Osteoblast (primary cell): Measurements from ENCODE around the gene PDLIM5. TPM values are rescaled to one million over a fixed set of nuclear protein-coding genes. Genes with fewer than 3 reads are reported as not detected.

Experiments used
- DNase-seq: peaks from one replicate; pipeline ENCODE4 v3.0.0; 2011; ENCODE audit warnings: low spot score, mixed read lengths; ENCODE audit not compliant: insufficient read length; ENCODE audit errors: missing footprints
- H2AFZ ChIP-seq: 2 replicates; pipeline ENCODE4 v1.6.0; 2011; ENCODE audit warnings: mild to moderate bottlenecking, low read length
- H3K27ac ChIP-seq: 2 replicates; pipeline ENCODE4 v1.5.1; 2011; ENCODE audit warnings: mild to moderate bottlenecking, low read depth, low read length, moderate library complexity
- H3K27me3 ChIP-seq: 2 replicates; pipeline ENCODE4 v1.6.0; 2012; ENCODE audit warnings: mild to moderate bottlenecking, control low read depth, inconsistent platforms, low read length, moderate library complexity; ENCODE audit not compliant: insufficient read depth
- H3K36me3 ChIP-seq: 2 replicates; pipeline ENCODE4 v1.5.1; 2011; ENCODE audit warnings: mild to moderate bottlenecking, low read length, control low read depth, moderate library complexity; ENCODE audit not compliant: insufficient read depth
- H3K4me1 ChIP-seq: 2 replicates; pipeline ENCODE4 v1.5.1; 2011; ENCODE audit warnings: mild to moderate bottlenecking, low read length, control low read depth, moderate library complexity; ENCODE audit not compliant: insufficient read depth
- H3K4me2 ChIP-seq: 2 replicates; pipeline ENCODE4 v1.6.0; 2011; ENCODE audit warnings: mild to moderate bottlenecking, low read length; ENCODE audit not compliant: insufficient read depth
- H3K4me3 ChIP-seq: fragments of 200-600 bp; sonication (generic); 3 replicates; pipeline ENCODE4 v1.5.1; 2012; ENCODE audit warnings: mild to moderate bottlenecking, low read length, inconsistent platforms; ENCODE audit not compliant: insufficient read depth
- H3K79me2 ChIP-seq: 2 replicates; pipeline ENCODE4 v1.6.0; 2012; ENCODE audit warnings: mild to moderate bottlenecking, low read length, control low read depth, inconsistent platforms; ENCODE audit not compliant: insufficient read depth
- H3K9me3 ChIP-seq: 2 replicates; pipeline ENCODE4 v1.5.1; 2011; ENCODE audit warnings: low read depth, low read length, control low read depth
- H4K20me1 ChIP-seq: 2 replicates; pipeline ENCODE4 v1.6.0; 2012; ENCODE audit warnings: mild to moderate bottlenecking, low read length, control low read depth; ENCODE audit not compliant: insufficient read depth
- total RNA-seq: library from RNA; depleted of rRNA; stranded (reverse); fragments of >200 nt; gene quantifications from 2 replicates; pipeline ENCODE4 v1.2.3, GENCODE V29; 2012
- TF ChIP-seq, protein P1 (sequence below): IDR thresholded peaks from 2 replicates; pipeline ENCODE4 v1.5.1; 2011; ENCODE audit warnings: mild to moderate bottlenecking, low read depth, low read length, moderate library complexity; ENCODE audit errors: extremely low read depth

Gene PDLIM5
- total RNA-seq, 1 donor, result 312 TPM

DNA sequence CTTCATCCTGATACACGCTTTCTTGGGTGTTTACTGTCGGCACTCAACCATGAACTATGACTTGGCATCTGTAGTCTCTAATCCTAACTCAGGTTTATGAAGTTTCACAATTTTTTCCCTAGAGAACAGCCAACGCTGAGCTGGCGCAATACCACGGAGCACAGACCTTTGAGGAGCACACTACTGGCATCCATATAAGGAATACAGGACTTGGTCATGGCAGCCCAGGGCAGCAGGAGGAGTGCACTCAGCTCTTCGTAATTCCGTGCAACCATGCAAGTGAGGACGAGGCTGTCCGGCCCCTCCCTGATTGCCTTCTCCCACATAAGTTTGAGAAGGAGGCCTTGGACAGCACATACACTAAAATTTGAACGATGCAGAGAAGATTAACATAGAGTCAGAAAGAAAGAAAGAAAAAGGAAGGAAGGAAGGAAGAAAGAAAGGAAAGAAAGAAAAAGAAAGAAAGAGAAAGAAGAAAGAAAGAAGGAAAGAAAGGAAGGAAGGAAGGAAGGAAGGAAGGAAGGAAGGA lies 41.0 kb upstream of the PDLIM5 start:
- Histone ChIP-seq H3K27me3 (no peaks in the 10 kb centered on the region), H2AFZ (peak overlapping the region; percentile 59), H3K4me1 (peaks cover 74% of the 10 kb centered on the region), H3K4me2 (peak overlapping the region; percentile 82), H3K4me3 (peak overlapping the region; percentile 56), H3K79me2 (peaks cover 4% of the 10 kb centered on the region), H3K36me3 (no peaks in the 10 kb centered on the region), H4K20me1 (no peaks in the 10 kb centered on the region), H3K9me3 (no peaks in the 10 kb centered on the region), H3K27ac (peak overlapping the region; percentile 97)
- TF ChIP-seq, protein P1, sequence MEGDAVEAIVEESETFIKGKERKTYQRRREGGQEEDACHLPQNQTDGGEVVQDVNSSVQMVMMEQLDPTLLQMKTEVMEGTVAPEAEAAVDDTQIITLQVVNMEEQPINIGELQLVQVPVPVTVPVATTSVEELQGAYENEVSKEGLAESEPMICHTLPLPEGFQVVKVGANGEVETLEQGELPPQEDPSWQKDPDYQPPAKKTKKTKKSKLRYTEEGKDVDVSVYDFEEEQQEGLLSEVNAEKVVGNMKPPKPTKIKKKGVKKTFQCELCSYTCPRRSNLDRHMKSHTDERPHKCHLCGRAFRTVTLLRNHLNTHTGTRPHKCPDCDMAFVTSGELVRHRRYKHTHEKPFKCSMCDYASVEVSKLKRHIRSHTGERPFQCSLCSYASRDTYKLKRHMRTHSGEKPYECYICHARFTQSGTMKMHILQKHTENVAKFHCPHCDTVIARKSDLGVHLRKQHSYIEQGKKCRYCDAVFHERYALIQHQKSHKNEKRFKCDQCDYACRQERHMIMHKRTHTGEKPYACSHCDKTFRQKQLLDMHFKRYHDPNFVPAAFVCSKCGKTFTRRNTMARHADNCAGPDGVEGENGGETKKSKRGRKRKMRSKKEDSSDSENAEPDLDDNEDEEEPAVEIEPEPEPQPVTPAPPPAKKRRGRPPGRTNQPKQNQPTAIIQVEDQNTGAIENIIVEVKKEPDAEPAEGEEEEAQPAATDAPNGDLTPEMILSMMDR, result no peak
- no peak for DNase-seq

DNA sequence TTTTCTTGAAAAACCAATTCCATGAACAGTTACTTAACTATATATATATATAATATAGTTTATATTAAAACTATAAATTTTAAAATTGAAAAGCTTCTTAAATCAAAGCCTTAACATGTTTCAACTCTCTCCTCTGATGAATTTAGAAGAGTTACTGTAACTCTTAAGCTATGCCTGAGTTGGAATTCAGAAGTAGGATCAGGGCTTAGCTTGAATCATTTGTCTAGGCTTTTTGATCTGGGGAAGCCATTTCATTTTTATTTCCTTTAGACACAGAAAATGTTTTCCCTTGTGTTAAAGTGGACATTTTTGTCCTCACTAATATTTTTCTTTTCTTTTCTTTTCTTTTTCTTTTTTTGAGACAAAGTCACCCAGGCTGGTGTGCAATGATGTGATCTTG lies 40.4 kb upstream of the PDLIM5 start:
- no peaks in the 10 kb centered on the region for H3K9me3 ChIP-seq
- no peak overlapping the region for H2AFZ ChIP-seq
- H3K4me2 ChIP-seq, result peak overlapping the region; percentile 7
- TF ChIP-seq, protein P1, result no peak
- H3K27ac ChIP-seq, result peak overlapping the region; percentile 97
- H4K20me1 ChIP-seq, result no peaks in the 10 kb centered on the region
- no peaks in the 10 kb centered on the region for H3K27me3 ChIP-seq
- DNase-seq, result no peak
- H3K79me2 ChIP-seq, result peaks cover 4% of the 10 kb centered on the region
- no peaks in the 10 kb centered on the region for H3K36me3 ChIP-seq
- no peak overlapping the region for H3K4me3 ChIP-seq
- peaks cover 74% of the 10 kb centered on the region for H3K4me1 ChIP-seq

DNA sequence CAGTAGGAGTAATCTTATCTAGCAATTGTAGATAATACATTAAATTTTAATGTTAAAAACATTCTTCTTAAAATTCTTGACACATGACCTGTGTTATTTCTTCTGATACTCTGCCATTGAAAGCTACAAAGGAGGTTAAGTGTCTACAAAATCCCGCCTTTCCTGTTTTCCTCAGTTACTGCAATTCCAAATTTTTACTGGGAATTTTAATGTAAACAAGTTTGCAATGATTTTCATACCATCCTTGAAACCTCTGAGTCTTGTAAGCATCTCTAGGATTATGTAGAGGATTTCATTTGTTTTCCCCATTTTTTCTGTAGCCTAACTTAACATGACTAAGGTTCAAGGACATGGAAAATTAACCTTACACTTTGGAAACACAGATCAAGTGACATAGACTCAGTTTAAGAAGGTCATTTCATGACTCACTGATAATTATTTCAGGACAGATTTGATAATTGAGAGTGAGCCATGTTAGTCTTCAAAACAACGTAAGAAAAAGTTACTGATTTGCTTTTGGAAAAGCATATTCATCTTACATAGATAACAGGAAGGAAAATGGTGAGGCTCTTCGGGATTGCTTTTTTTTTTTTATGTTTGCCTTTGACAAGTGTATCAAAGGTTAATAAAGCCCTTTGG lies 39.6 kb upstream of the PDLIM5 start:
- no peak for DNase-seq
- H4K20me1 ChIP-seq, result no peaks in the 10 kb centered on the region
- peak overlapping the region; percentile 23 for H3K4me3 ChIP-seq
- peaks cover 69% of the 10 kb centered on the region for H3K4me1 ChIP-seq
- peak overlapping the region; percentile 76 for H3K4me2 ChIP-seq
- H3K79me2 ChIP-seq, result peaks cover under 1% of the 10 kb centered on the region
- no peaks in the 10 kb centered on the region for H3K27me3 ChIP-seq
- TF ChIP-seq, protein P1, result no peak
- no peaks in the 10 kb centered on the region for H3K9me3 ChIP-seq
- no peak overlapping the region for H2AFZ ChIP-seq
- peak overlapping the region; percentile 97 for H3K27ac ChIP-seq
- no peaks in the 10 kb centered on the region for H3K36me3 ChIP-seq

DNA sequence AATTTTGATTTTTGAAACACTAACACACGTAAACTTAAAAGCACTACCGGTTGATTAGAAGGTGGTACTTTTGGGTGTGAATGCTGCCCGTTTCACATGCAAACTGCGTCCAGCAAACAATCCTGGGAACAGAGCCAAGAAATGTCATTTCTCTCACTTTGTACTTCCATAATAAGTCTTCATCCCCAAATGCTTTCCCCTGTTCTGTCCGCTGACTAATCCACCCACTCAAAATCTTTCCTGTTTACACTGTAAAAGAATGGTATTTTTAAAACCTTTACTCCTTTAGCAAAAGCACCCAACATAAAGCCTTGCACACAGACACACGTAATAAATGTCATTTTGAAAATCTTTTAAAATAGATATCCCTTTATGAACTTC lies 39.1 kb upstream of the PDLIM5 start:
- Histone ChIP-seq H3K27ac (peak overlapping the region; percentile 97), H3K9me3 (no peaks in the 10 kb centered on the region), H3K4me2 (peak overlapping the region; percentile 76), H2AFZ (no peak overlapping the region), H3K79me2 (no peaks in the 10 kb centered on the region), H3K4me1 (peaks cover 66% of the 10 kb centered on the region), H3K4me3 (peak overlapping the region; percentile 46), H3K27me3 (no peaks in the 10 kb centered on the region), H4K20me1 (no peaks in the 10 kb centered on the region), H3K36me3 (no peaks in the 10 kb centered on the region)
- DNase-seq, result peak; percentile 14
- TF ChIP-seq, protein P1, result no peak
